GM12878 (cell line): ENCODE results near the gene SLC25A26.

Experiments
- CTCF ChIP-seq, 3 experiments: IDR thresholded peaks in 2 of 3; conservative IDR thresholded peaks in 1 of 3; 2 replicates each; pipeline ENCODE4 v1.5.1; 2011; ENCODE audit warnings: low read depth in 3 of 3, low read length in 3 of 3, mild to moderate bottlenecking in 3 of 3, control low read depth in 2 of 3, moderate library complexity in 2 of 3, inconsistent platforms in 1 of 3, mixed read lengths in 1 of 3; ENCODE audit not compliant: control insufficient read depth in 2 of 3, insufficient read depth in 1 of 3; ENCODE audit errors: extremely low read depth in 1 of 3
- EGR1 ChIP-seq, 2 experiments: IDR thresholded peaks; 1 replicate in 1 of 2; 2 replicates in 1 of 2; pipeline ENCODE4 v1.6.1; 2011 to 2012; ENCODE audit warnings: low read depth in 2 of 2, low read length in 2 of 2, borderline replicate concordance in 1 of 2, mild to moderate bottlenecking in 1 of 2, moderate library complexity in 1 of 2
- SMC3 ChIP-seq: IDR thresholded peaks from 2 replicates; pipeline ENCODE4 v1.6.1; 2011; ENCODE audit warnings: low read length, improper control_type of control experiment, borderline replicate concordance

- TF ChIP-seq EGR1 (IDR thresholded peaks at IDR 0.05; ENCODE audit: borderline replicate concordance in 1 of 2, low read depth in 2 of 2, low read length in 2 of 2) (no peak), SMC3 (no peak), CTCF (IDR thresholded peaks at IDR 0.05 in 2 of 3, conservative IDR thresholded peaks at IDR 0.05 in 1 of 3; ENCODE audit: control insufficient read depth in 2 of 3, extremely low read depth in 1 of 3, insufficient read depth in 1 of 3, low read depth in 3 of 3, low read length in 3 of 3) (no peak)
Measured at GRCh38 chr3:66303491-66303901, 82.7 kb downstream of the SLC25A26 start.
